ENCODE results near the gene SMIM27.
A peak's percentile ranks its signal among the peaks of the same experiment; 100 is the strongest.
"Not testable (repeated sequence)": the region's sequence is repeated elsewhere in the genome, so short reads cannot be mapped to it uniquely, and the experiment has no call there.

SMIM27 gene

GRCh38 chr9:32552172-32552872 is at the start of gene SMIM27, which contains the start of gene TOPORS:
Gene SMIM27 (plus strand): TSS chr9:32552327. CDS start chr9:32552435, 108 bp downstream.
Gene TOPORS (minus strand): TSS chr9:32552586. CDS start chr9:32552436, 150 bp downstream.
- DNase-seq, result peak; percentile 85

GRCh38 chr9:32502464-32502863 is 49.7 kb upstream of the SMIM27 start:
- DNase-seq, result no peak

- no peak for DNase-seq
Observed at GRCh38 chr9:32503008-32503407, 49.1 kb upstream of the SMIM27 start.

GRCh38 chr9:32508728-32509127 is 43.4 kb upstream of the SMIM27 start:
- no peak for DNase-seq

- DNase-seq, result no peak
Observed at GRCh38 chr9:32516241-32516640, 35.9 kb upstream of the SMIM27 start.

- no peak for DNase-seq
Observed at GRCh38 chr9:32518276-32518675, 33.9 kb upstream of the SMIM27 start.

- no peak for DNase-seq
Observed at GRCh38 chr9:32523910-32524309, 28.2 kb upstream of the SMIM27 start.

- not testable (repeated sequence) for DNase-seq
Observed at GRCh38 chr9:32524558-32524891, 27.6 kb upstream of the SMIM27 start.

- no peak for DNase-seq
Observed at GRCh38 chr9:32524892-32525708, 27.0 kb upstream of the SMIM27 start.

- DNase-seq, result no peak
Observed at GRCh38 chr9:32525709-32526030, 26.5 kb upstream of the SMIM27 start.

- peak; percentile 79 for DNase-seq
Observed at GRCh38 chr9:32526041-32526706, 26.0 kb upstream of the SMIM27 start, which contains the start of gene RIGI. Gene RIGI (minus strand): TSS chr9:32526196. CDS start chr9:32526166, 30 bp downstream.

- DNase-seq, result no peak
Observed at GRCh38 chr9:32526707-32527048, 25.4 kb upstream of the SMIM27 start.

- no peak for DNase-seq
Observed at GRCh38 chr9:32533336-32533735, 18.8 kb upstream of the SMIM27 start.

GRCh38 chr9:32533816-32534215 is 18.3 kb upstream of the SMIM27 start:
- DNase-seq, result no peak

- no peak for DNase-seq
Observed at GRCh38 chr9:32543047-32543446, 9.1 kb upstream of the SMIM27 start.

- DNase-seq, result no peak
Observed at GRCh38 chr9:32545884-32546283, 6.2 kb upstream of the SMIM27 start.

- DNase-seq, result not testable (repeated sequence)
Observed at GRCh38 chr9:32548213-32548612, 3.9 kb upstream of the SMIM27 start.

GRCh38 chr9:32550150-32550561 is 2.0 kb upstream of the SMIM27 start:
- peak; percentile 23 for DNase-seq

- DNase-seq, result peak; percentile 88
Observed at GRCh38 chr9:32550562-32551275, 1.4 kb upstream of the SMIM27 start.

- peak; percentile 31 for DNase-seq
Observed at GRCh38 chr9:32551276-32552051, 663 bp upstream of the SMIM27 start.

GRCh38 chr9:32554107-32554506 is 2.0 kb downstream of the SMIM27 start:
- DNase-seq, result no peak

GRCh38 chr9:32554591-32554990 is 2.5 kb downstream of the SMIM27 start:
- DNase-seq, result no peak
